A549 (cell line): ENCODE data around the gene NLRP4. TPM values are rescaled to one million over a fixed set of nuclear protein-coding genes. Genes with fewer than 3 reads are reported as not detected.

Experiments
- ATAC-seq, 2 experiments: fragments of 200-7000 bp in 1 of 2; fragments of >200 bp in 1 of 2; cut with Nextera tagmentation in 1 of 2; cut with Tn5 transposase in 1 of 2; 3 replicates each; pipeline versions ENCODE4 v1.8.0 to v1.9.1; 2018 to 2020; ENCODE audit warnings: mild to moderate bottlenecking in 1 of 2, moderate library complexity in 1 of 2
- CTCF ChIA-PET: fragments of 300-600 bp; sonication (Branson Sonifier 250); formaldehyde crosslinking; extraction: SDS; loops from one replicate; lab custom pipeline; 2021; ENCODE audit warnings: antibody characterized with exemption, inconsistent platforms; lab: Yijun Ruan, JAX
- POLR2A ChIA-PET: fragments of 350-600 bp; formaldehyde crosslinking; extraction: SDS; loops from one replicate; lab custom pipeline; 2021; ENCODE audit warnings: antibody characterized with exemption, inconsistent platforms; lab: Yijun Ruan, JAX
- DNase-seq, 2 experiments: peaks; one replicate each; pipeline versions ENCODE4 v3.0.0 to v3.0.0-alpha.2; 2011 to 2016; ENCODE audit warnings: low read depth in 1 of 2, low spot score in 1 of 2
- FAIRE-seq: peaks from 2 replicates; lab custom pipeline; 2011; peaks lifted over from hg19 to GRCh38; lab: Jason Lieb, UNC
- H3K27ac ChIP-seq, 2 experiments: fragments of >200 bp; sonication (Bioruptor Twin); formaldehyde crosslinking; 3 replicates each; pipeline ENCODE4 v1.5.1; 2016 to 2017
- H3K4me1 ChIP-seq: fragments of >200 bp; sonication (Bioruptor Twin); formaldehyde crosslinking; 3 replicates; pipeline ENCODE4 v1.6.1; 2016
- H3K4me2 ChIP-seq: fragments of >200 bp; sonication (Bioruptor Twin); formaldehyde crosslinking; 3 replicates; pipeline ENCODE4 v1.6.1; 2016
- H3K4me3 ChIP-seq: fragments of >200 bp; sonication (Bioruptor Twin); formaldehyde crosslinking; 3 replicates; pipeline ENCODE4 v1.5.1; 2016
- H3K9me3 ChIP-seq: fragments of >200 bp; sonication (Bioruptor Twin); formaldehyde crosslinking; 3 replicates; pipeline ENCODE4 v1.6.1; 2016
- BHLHE40 ChIP-seq: IDR thresholded peaks from 2 replicates; pipeline ENCODE4 v1.6.1; 2012; ENCODE audit warnings: low read depth, low read length, inconsistent platforms
- CBX2 ChIP-seq: fragments of 200-600 bp; sonication (generic); IDR thresholded peaks from 2 replicates; pipeline ENCODE4 v1.6.1; 2016; ENCODE audit warnings: low read depth, mild to moderate bottlenecking, borderline replicate concordance
- CEBPB ChIP-seq, 2 experiments: fragments of >200 bp in 1 of 2; sonication (Bioruptor Twin) in 1 of 2; formaldehyde crosslinking in 1 of 2; IDR thresholded peaks; 2 replicates each; pipeline ENCODE4 v1.6.1; 2012 to 2016
- CHD2 ChIP-seq: fragments of 150-350 bp; IDR thresholded peaks from 2 replicates; pipeline ENCODE4 v1.6.1; 2014; ENCODE audit warnings: low read length; ENCODE audit not compliant: partially characterized antibody
- FOSB ChIP-seq: fragments of 250-450 bp; sonication (Bioruptor Pico); IDR thresholded peaks from 2 replicates; pipeline ENCODE4 v1.5.0; 2020; ENCODE audit warnings: mild to moderate bottlenecking, moderate library complexity
- GATA3 ChIP-seq: IDR thresholded peaks from 2 replicates; pipeline ENCODE4 v1.6.1; 2012; ENCODE audit warnings: borderline replicate concordance
- HDAC2 ChIP-seq: fragments of 200-600 bp; sonication (generic); IDR thresholded peaks from 2 replicates; pipeline ENCODE4 v1.6.1; 2016
- HEYL ChIP-seq: fragments of 250-450 bp; sonication (Bioruptor Pico); IDR thresholded peaks from 2 replicates; pipeline ENCODE4 v1.8.0; 2021; ENCODE audit warnings: mild to moderate bottlenecking, moderate library complexity
- HOXA7 ChIP-seq: fragments of 250-450 bp; sonication (Bioruptor Pico); IDR thresholded peaks from 2 replicates; pipeline ENCODE4 v1.5.0; 2020; ENCODE audit warnings: mild to moderate bottlenecking, moderate library complexity
- HOXB13 ChIP-seq: fragments of 250-450 bp; sonication (Bioruptor Pico); IDR thresholded peaks from 2 replicates; pipeline ENCODE4 v1.5.0; 2020; ENCODE audit warnings: low read depth, mild to moderate bottlenecking, moderate library complexity
- HOXB5 ChIP-seq: fragments of 250-450 bp; sonication (Bioruptor Pico); IDR thresholded peaks from 2 replicates; pipeline ENCODE4 v1.5.0; 2020; ENCODE audit warnings: mild to moderate bottlenecking, moderate library complexity
- JUN ChIP-seq, 2 experiments: fragments of >200 bp; sonication (Bioruptor Twin); formaldehyde crosslinking; IDR thresholded peaks; 2 replicates in 1 of 2; 3 replicates in 1 of 2; pipeline ENCODE4 v1.6.1; 2016 to 2017
- KDM1A ChIP-seq: fragments of 200-600 bp; sonication (generic); IDR thresholded peaks from 2 replicates; pipeline ENCODE4 v1.6.1; 2016; ENCODE audit warnings: low read depth, mild to moderate bottlenecking
- MAZ ChIP-seq: fragments of 150-350 bp; IDR thresholded peaks from 2 replicates; pipeline ENCODE4 v1.6.1; 2014; ENCODE audit warnings: antibody characterized with exemption, low read depth, low read length, borderline replicate concordance
- POLR2A ChIP-seq: IDR thresholded peaks from 2 replicates; pipeline ENCODE4 v1.6.1; 2012; ENCODE audit warnings: mild to moderate bottlenecking, low read length
- POLR2AphosphoS2 ChIP-seq: conservative IDR thresholded peaks from 2 replicates; pipeline ENCODE4 v1.6.1; 2012; ENCODE audit warnings: low read length, improper control_type of control experiment, inconsistent platforms
- RAD21 ChIP-seq, 2 experiments: fragments of >200 bp in 1 of 2; sonication (Bioruptor Twin) in 1 of 2; formaldehyde crosslinking in 1 of 2; IDR thresholded peaks in 1 of 2; conservative IDR thresholded peaks in 1 of 2; 2 replicates in 1 of 2; 3 replicates in 1 of 2; pipeline ENCODE4 v1.6.1; 2012 to 2018; ENCODE audit warnings: inconsistent platforms in 1 of 2
- RARB ChIP-seq: fragments of 250-450 bp; sonication (Bioruptor Pico); IDR thresholded peaks from 2 replicates; pipeline ENCODE4 v1.8.0; 2021; ENCODE audit warnings: mild to moderate bottlenecking, moderate library complexity
- RFX5 ChIP-seq: fragments of 450-650 bp; IDR thresholded peaks from 2 replicates; pipeline ENCODE4 v1.7.1; 2014; ENCODE audit warnings: antibody characterized with exemption, mild to moderate bottlenecking, moderate library complexity
- RNF2 ChIP-seq: fragments of 200-600 bp; sonication (generic); IDR thresholded peaks from 2 replicates; pipeline ENCODE4 v1.6.1; 2016; ENCODE audit warnings: low read depth, mild to moderate bottlenecking, antibody characterized with exemption, moderate library complexity, borderline replicate concordance
- SMC3 ChIP-seq: fragments of >200 bp; sonication (Bioruptor Twin); formaldehyde crosslinking; IDR thresholded peaks from 3 replicates; pipeline ENCODE4 v1.6.1; 2018; ENCODE audit warnings: inconsistent platforms
- TFCP2L1 ChIP-seq: fragments of 250-450 bp; sonication (Bioruptor Pico); IDR thresholded peaks from 2 replicates; pipeline ENCODE4 v1.5.0; 2021; ENCODE audit warnings: mild to moderate bottlenecking
- TP53 ChIP-seq: fragments of 250-450 bp; sonication (Bioruptor Pico); IDR thresholded peaks from 2 replicates; pipeline ENCODE4 v1.5.0; 2021; ENCODE audit warnings: mild to moderate bottlenecking, moderate library complexity
- ZNF302 ChIP-seq: fragments of 250-450 bp; sonication (Bioruptor Pico); IDR thresholded peaks from 2 replicates; pipeline ENCODE4 v1.9.0; 2021; ENCODE audit warnings: inconsistent platforms, mild to moderate bottlenecking, moderate library complexity
- WGBS: methylation state at CpG from one replicate; pipeline ENCODE4 v1.1.6; 2017; ENCODE audit errors: missing lambda C conversion rate; 5-methylcytosine and 5-hydroxymethylcytosine counted together
- polyA plus RNA-seq, 4 experiments: library from polyadenylated mRNA; depleted of rRNA in 3 of 4; stranded (reverse); fragments of >200 nt; fragmentation: RNase III in 1 of 4; extraction: RNeasy Plus Mini Kit Qiagen cat#74134 plus additional on column Dnase treatment in 1 of 4; gene quantifications; 2 replicates in 3 of 4; 3 replicates in 1 of 4; pipeline ENCODE4 v1.2.3, GENCODE V29; 2011 to 2017
- TF ChIP-seq, protein P1 (sequence below): IDR thresholded peaks from 2 replicates; pipeline ENCODE4 v1.6.1; 2012; ENCODE audit warnings: low read depth, borderline replicate concordance
- TF ChIP-seq, protein P2 (sequence below): fragments of >200 bp; sonication (Bioruptor Twin); formaldehyde crosslinking; IDR thresholded peaks from 3 replicates; pipeline ENCODE4 v1.5.1; 2016
- TF ChIP-seq, protein P3 (sequence below): IDR thresholded peaks from 2 replicates; pipeline ENCODE4 v1.6.1; 2012
- TF ChIP-seq, protein P4 (sequence below): fragments of 150-350 bp; IDR thresholded peaks from 2 replicates; pipeline ENCODE4 v1.6.1; 2014; ENCODE audit warnings: low read depth, mild to moderate bottlenecking, low read length
- TF ChIP-seq, protein P5 (sequence below): fragments of >200 bp; sonication (Bioruptor Twin); formaldehyde crosslinking; IDR thresholded peaks from 2 replicates; pipeline ENCODE4 v1.6.1; 2016
- TF ChIP-seq, protein P6 (sequence below): IDR thresholded peaks from 2 replicates; pipeline ENCODE4 v1.6.1; 2012

The NLRP4 gene
- polyA plus RNA-seq, 2 of the 4 experiments (the other 2 are of a cell fraction) = 0.10 TPM; not detected in 1

DNA sequence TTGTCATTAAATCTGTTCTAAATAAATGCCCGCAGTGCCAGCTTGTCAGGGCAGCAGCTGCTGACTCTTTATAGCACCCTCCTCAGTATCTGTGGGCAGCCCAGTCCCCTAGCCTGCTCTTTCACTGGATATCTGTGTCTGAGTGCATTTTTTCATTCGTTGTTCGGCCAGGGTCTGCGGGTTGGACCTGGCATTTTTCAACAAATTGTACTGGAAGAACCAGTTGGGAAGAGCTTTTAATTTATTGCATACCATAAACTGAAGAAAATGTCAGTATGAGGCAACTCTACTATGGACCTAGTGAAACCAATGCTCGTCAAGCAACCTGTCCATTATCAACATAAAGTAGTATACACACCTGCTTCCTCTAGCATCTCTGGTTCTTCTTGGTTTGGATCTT lies 87.2 kb downstream of the NLRP4 start:
- ATAC-seq = no peak
- no peaks in the 10 kb centered on the region for H3K4me1 ChIP-seq
- WGBS = 2% methylated on average over 5 of the region's 5 CpGs
- TF ChIP-seq, protein P1, sequence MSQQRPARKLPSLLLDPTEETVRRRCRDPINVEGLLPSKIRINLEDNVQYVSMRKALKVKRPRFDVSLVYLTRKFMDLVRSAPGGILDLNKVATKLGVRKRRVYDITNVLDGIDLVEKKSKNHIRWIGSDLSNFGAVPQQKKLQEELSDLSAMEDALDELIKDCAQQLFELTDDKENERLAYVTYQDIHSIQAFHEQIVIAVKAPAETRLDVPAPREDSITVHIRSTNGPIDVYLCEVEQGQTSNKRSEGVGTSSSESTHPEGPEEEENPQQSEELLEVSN = no peak
- TF ChIP-seq, protein P2, sequence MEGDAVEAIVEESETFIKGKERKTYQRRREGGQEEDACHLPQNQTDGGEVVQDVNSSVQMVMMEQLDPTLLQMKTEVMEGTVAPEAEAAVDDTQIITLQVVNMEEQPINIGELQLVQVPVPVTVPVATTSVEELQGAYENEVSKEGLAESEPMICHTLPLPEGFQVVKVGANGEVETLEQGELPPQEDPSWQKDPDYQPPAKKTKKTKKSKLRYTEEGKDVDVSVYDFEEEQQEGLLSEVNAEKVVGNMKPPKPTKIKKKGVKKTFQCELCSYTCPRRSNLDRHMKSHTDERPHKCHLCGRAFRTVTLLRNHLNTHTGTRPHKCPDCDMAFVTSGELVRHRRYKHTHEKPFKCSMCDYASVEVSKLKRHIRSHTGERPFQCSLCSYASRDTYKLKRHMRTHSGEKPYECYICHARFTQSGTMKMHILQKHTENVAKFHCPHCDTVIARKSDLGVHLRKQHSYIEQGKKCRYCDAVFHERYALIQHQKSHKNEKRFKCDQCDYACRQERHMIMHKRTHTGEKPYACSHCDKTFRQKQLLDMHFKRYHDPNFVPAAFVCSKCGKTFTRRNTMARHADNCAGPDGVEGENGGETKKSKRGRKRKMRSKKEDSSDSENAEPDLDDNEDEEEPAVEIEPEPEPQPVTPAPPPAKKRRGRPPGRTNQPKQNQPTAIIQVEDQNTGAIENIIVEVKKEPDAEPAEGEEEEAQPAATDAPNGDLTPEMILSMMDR = no peak
- TF ChIP-seq CHD2 = no peak
- no peak for TF ChIP-seq GATA3
- no peak for TF ChIP-seq RNF2
- TF ChIP-seq, protein P3, sequence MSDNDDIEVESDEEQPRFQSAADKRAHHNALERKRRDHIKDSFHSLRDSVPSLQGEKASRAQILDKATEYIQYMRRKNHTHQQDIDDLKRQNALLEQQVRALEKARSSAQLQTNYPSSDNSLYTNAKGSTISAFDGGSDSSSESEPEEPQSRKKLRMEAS = no peak
- TF ChIP-seq TFCP2L1 (CRISPR knock-in tag) = no peak
- TF ChIP-seq HEYL (CRISPR knock-in tag) = no peak
- no peak for TF ChIP-seq HDAC2
- TF ChIP-seq, protein P4, sequence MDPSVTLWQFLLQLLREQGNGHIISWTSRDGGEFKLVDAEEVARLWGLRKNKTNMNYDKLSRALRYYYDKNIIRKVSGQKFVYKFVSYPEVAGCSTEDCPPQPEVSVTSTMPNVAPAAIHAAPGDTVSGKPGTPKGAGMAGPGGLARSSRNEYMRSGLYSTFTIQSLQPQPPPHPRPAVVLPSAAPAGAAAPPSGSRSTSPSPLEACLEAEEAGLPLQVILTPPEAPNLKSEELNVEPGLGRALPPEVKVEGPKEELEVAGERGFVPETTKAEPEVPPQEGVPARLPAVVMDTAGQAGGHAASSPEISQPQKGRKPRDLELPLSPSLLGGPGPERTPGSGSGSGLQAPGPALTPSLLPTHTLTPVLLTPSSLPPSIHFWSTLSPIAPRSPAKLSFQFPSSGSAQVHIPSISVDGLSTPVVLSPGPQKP = no peak
- TF ChIP-seq POLR2A = no peak
- no peak for TF ChIP-seq HOXB13 (CRISPR knock-in tag)
- TF ChIP-seq BHLHE40 = no peak
- TF ChIP-seq JUN (IDR thresholded peaks at IDR 0.05) = no peak
- TF ChIP-seq SMC3 = no peak
- TF ChIP-seq ZNF302 (CRISPR knock-in tag) = no peak
- no peak for TF ChIP-seq POLR2AphosphoS2
- TF ChIP-seq TP53 (CRISPR knock-in tag) = no peak
- no peak for TF ChIP-seq HOXB5 (CRISPR knock-in tag)
- TF ChIP-seq RFX5 = no peak
- TF ChIP-seq, all 56 proteins: peak for 0
- no peak overlapping the region for H3K4me2 ChIP-seq
- no peak overlapping the region for H3K27ac ChIP-seq
- no peak overlapping the region for H3K4me3 ChIP-seq
- CTCF ChIA-PET = no interaction called here
- peaks cover 10% of the 10 kb centered on the region; the same call in 2 of the 3 replicates for H3K9me3 ChIP-seq
- no peak for FAIRE-seq
- no peak for DNase-seq
- POLR2A ChIA-PET = no interaction called here

DNA sequence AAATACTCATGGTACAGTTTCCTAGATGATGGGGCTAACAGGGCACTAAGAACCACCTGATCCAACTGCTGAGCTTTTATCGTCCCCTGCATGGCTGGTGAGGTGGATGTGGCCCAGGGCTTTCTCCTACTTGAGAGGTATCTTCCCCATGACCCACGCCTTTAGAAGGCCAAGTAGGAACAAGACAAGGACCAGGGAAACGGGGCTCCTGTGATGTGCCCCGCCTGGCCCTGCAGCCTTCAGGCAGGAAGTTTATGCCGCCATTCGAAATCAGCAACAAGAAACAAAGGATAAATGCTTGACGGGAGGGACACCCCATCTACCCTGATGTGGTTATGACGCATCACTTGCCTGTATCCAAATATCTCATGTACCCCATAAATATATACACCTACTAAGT lies 91.7 kb downstream of the NLRP4 start:
- CTCF ChIA-PET = no interaction called here
- Histone ChIP-seq H3K4me1 (no peaks in the 10 kb centered on the region), H3K9me3 (no peaks in the 10 kb centered on the region; the same call in 2 of the 3 replicates), H3K4me2 (no peak overlapping the region), H3K27ac (no peak overlapping the region), H3K4me3 (no peak overlapping the region)
- DNase-seq (no peak), ATAC-seq (no peak), FAIRE-seq (no peak)
- POLR2A ChIA-PET = no interaction called here
- 7% methylated on average over 8 of the region's 8 CpGs for WGBS
- TF ChIP-seq HOXB5 (CRISPR knock-in tag) (no peak), HDAC2 (no peak), MAZ (no peak), KDM1A (no peak), BHLHE40 (no peak), RFX5 (no peak), CBX2 (no peak), CEBPB (IDR thresholded peaks at IDR 0.05) (no peak), RAD21 (conservative IDR thresholded peaks at IDR 0.05 in 1 of 2, IDR thresholded peaks at IDR 0.05 in 1 of 2) (no peak), FOSB (CRISPR knock-in tag) (no peak), SMC3 (no peak), RARB (CRISPR knock-in tag) (no peak), HOXA7 (CRISPR knock-in tag) (no peak)
- TF ChIP-seq, protein P5, sequence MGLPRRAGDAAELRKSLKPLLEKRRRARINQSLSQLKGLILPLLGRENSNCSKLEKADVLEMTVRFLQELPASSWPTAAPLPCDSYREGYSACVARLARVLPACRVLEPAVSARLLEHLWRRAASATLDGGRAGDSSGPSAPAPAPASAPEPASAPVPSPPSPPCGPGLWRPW = no peak
- TF ChIP-seq, protein P6, sequence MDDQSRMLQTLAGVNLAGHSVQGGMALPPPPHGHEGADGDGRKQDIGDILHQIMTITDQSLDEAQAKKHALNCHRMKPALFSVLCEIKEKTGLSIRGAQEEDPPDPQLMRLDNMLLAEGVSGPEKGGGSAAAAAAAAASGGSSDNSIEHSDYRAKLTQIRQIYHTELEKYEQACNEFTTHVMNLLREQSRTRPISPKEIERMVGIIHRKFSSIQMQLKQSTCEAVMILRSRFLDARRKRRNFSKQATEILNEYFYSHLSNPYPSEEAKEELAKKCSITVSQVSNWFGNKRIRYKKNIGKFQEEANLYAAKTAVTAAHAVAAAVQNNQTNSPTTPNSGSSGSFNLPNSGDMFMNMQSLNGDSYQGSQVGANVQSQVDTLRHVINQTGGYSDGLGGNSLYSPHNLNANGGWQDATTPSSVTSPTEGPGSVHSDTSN = no peak
- TF ChIP-seq, protein P2 = no peak
- TF ChIP-seq, protein P3 = no peak
